Neural progenitor cell (in vitro differentiated cells): ENCODE data around the gene AKIRIN2.

Experiments used
- CTCF ChIP-seq: fragments of 200-600 bp; sonication (generic); IDR thresholded peaks from 2 replicates; pipeline ENCODE4 v1.5.1; 2017; ENCODE audit warnings: antibody characterized with exemption, mild to moderate bottlenecking
- EZH2 ChIP-seq: fragments of 200-600 bp; sonication (generic); IDR thresholded peaks from 2 replicates; pipeline ENCODE4 v1.6.1; 2017; ENCODE audit warnings: antibody characterized with exemption, mild to moderate bottlenecking, moderate library complexity

DNA sequence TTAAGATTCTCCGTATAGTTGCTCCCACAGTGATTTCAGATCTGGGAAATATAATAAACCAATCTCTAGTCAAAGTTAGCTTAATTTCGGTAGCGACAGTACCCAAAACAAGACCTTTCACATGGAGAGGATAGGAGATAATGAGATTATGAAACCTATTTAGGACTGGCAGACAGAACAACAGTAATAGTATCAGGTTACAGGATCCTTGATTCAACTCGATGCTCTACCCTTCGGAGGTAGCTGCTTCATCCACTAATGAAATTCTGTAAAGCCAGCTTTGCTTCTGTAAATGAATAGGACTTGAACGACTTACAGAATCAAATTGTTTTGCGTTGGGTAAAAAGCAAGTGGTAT is 534 bp upstream of the AKIRIN2 start:
- TF ChIP-seq EZH2 (no peak), CTCF (no peak)
